OCI-M2 (cell line): ENCODE results near the gene LDB1.

Experiments used
- DNase-seq: peaks from one replicate; lab custom pipeline; 2025; ENCODE audit not compliant: unreplicated experiment; lab: John Stamatoyannopoulos, UW

LDB1 gene

GRCh38 chr10:102065561-102066398 is 54.4 kb downstream of the LDB1 start:
- no peak for DNase-seq

GRCh38 chr10:102064868-102065560 is 55.2 kb downstream of the LDB1 start, which contains the start of gene HPS6:
TSS of gene HPS6 (plus strand) at chr10:102065349. CDS start at chr10:102065475, 126 bp downstream.
- DNase-seq: peak; percentile 75

GRCh38 chr10:102064503-102064867 is 55.7 kb downstream of the LDB1 start:
- DNase-seq: no peak

GRCh38 chr10:102059987-102060386 is 60.2 kb downstream of the LDB1 start:
- DNase-seq: no peak
